Chondrocyte (in vitro differentiated cells): ENCODE data around the gene SLC2A4RG. TPM values are rescaled to one million over a fixed set of nuclear protein-coding genes. Genes with fewer than 3 reads are reported as not detected.

ENCODE experiments used
- DNase-seq: peaks from one replicate; pipeline ENCODE4 v3.0.0; 2021; ENCODE audit warnings: mixed read lengths, low spot score
- H3K27ac Mint-ChIP-seq: one replicate; pipeline ENCODE4 v1.8.0; 2021; ENCODE audit warnings: mild to moderate bottlenecking, moderate library complexity, mixed read lengths; ENCODE audit not compliant: unreplicated experiment
- H3K27me3 Mint-ChIP-seq: 2 replicates; pipeline ENCODE4 v1.8.0; 2021; ENCODE audit warnings: low read depth, mixed read lengths
- H3K36me3 Mint-ChIP-seq: 2 replicates; pipeline ENCODE4 v1.8.0; 2021; ENCODE audit warnings: low read depth, mixed read lengths
- H3K4me1 Mint-ChIP-seq: 2 replicates; pipeline ENCODE4 v1.8.0; 2021; ENCODE audit warnings: low read depth, mild to moderate bottlenecking, mixed read lengths
- H3K4me3 Mint-ChIP-seq: one replicate; pipeline ENCODE4 v1.8.0; 2021; ENCODE audit warnings: mild to moderate bottlenecking, moderate library complexity, mixed read lengths; ENCODE audit not compliant: unreplicated experiment
- H3K9me3 Mint-ChIP-seq: 2 replicates; pipeline ENCODE4 v1.8.0; 2021; ENCODE audit warnings: low read depth, mixed read lengths
- total RNA-seq: library from RNA; stranded (reverse); gene quantifications from 3 replicates; pipeline ENCODE4 v1.2.1, GENCODE V29; 2021
- TF ChIP-seq, protein P1 (sequence below): fragments of 200-600 bp; sonication (generic); IDR thresholded peaks from 2 replicates; pipeline ENCODE4 v1.5.0; 2021; ENCODE audit warnings: antibody characterized with exemption, mild to moderate bottlenecking, moderate library complexity

The SLC2A4RG gene
- total RNA-seq, 1 donor from 2014 or later = 101 TPM

DNA sequence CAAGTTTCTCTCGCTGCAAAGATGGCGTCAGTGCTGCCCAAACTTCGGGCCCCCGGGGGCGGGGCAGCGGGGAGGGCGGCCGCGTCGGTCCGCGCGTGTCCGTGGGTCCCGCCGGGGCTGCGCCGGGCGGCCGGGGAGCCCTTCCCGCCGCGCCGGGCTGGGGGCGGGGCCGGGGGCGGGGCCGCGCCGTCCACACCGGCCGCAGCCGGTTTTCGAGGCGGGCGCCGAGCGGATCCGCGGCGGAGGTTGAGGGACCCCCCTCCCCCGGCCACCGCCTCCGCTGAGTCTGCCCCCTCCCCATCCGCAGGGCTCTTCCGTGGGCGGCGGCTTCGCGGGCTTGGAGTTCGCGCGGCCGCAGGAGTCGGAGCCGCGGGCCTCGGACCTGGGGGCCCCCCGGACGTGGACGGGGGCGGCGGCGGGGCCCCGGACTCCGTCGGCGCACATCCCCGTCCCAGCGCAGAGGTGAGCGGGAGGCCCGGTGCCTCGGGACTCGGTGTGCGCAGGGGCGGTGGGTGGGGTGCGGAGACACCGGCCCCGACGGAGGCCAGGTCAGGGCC lies 572 bp downstream of the SLC2A4RG start:
- Mint-ChIP-seq H3K4me1 (peaks cover 3% of the 10 kb centered on the region), H3K9me3 (no peaks in the 10 kb centered on the region), H3K27me3 (no peaks in the 10 kb centered on the region), H3K36me3 (peaks cover 3% of the 10 kb centered on the region), H3K4me3 (peak overlapping the region; percentile 69), H3K27ac (peak overlapping the region; percentile 8)
- TF ChIP-seq, protein P1, sequence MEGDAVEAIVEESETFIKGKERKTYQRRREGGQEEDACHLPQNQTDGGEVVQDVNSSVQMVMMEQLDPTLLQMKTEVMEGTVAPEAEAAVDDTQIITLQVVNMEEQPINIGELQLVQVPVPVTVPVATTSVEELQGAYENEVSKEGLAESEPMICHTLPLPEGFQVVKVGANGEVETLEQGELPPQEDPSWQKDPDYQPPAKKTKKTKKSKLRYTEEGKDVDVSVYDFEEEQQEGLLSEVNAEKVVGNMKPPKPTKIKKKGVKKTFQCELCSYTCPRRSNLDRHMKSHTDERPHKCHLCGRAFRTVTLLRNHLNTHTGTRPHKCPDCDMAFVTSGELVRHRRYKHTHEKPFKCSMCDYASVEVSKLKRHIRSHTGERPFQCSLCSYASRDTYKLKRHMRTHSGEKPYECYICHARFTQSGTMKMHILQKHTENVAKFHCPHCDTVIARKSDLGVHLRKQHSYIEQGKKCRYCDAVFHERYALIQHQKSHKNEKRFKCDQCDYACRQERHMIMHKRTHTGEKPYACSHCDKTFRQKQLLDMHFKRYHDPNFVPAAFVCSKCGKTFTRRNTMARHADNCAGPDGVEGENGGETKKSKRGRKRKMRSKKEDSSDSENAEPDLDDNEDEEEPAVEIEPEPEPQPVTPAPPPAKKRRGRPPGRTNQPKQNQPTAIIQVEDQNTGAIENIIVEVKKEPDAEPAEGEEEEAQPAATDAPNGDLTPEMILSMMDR = no peak
- peak; percentile 60 for DNase-seq

DNA sequence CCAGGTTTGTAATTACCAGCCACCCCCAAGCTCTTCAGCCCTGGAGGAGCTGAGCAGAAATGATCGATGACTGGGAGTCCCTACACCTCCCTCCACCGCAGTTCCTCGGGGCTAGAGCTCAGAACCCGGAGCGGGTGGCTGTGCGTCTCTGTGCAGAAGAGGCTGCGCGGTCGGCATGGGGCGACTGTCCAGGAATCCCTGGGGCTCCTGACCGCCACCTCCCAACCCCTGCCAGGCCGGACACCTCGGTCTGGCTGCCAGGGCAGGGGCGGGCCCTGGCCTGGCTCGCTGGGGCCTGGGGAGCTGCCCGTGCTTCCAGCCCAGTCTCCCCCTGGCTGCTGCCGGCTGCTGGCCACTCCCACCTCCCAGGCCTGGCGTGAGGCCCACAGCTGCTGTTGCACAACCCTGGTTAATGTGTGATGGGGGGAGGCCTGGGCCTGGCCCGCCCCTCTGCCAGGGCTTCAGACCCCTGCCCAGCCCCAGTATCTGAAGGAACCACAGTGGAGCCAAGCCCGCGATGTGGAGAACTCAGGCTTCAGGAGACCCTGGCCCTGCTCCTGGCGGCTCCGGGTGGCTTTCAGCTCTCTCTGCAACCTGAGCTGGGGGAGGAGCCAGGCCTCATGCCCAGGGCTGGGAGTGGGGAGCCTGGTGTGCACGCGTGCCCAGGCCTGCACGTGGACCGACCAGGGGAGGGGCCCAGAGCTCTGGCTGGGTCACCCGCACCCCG lies 1.2 kb downstream of the SLC2A4RG start:
- peak overlapping the region; percentile 8 for H3K27ac Mint-ChIP-seq
- DNase-seq = peak; percentile 94
- peaks cover 3% of the 10 kb centered on the region for H3K4me1 Mint-ChIP-seq
- H3K9me3 Mint-ChIP-seq = no peaks in the 10 kb centered on the region
- TF ChIP-seq, protein P1 = peak; percentile 59
- no peaks in the 10 kb centered on the region for H3K27me3 Mint-ChIP-seq
- peaks cover 3% of the 10 kb centered on the region for H3K36me3 Mint-ChIP-seq
- peak overlapping the region; percentile 69 for H3K4me3 Mint-ChIP-seq

DNA sequence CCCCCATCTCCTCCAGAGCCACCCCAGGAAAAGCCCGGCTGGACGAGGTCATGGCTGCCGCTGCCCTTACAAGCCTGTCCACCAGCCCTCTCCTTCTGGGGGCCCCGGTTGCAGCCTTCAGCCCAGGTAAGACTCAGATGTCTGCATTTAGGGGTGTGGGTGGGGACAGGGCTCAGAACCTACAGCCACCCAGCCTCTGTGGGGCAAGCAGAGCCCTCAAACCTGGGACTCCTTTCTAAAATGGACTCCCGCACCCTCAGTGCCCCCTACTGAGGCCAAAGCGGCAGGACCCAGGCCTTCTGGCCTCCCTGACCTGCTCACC lies 1.7 kb downstream of the SLC2A4RG start:
- TF ChIP-seq, protein P1 = no peak
- H3K36me3 Mint-ChIP-seq = peaks cover 3% of the 10 kb centered on the region
- no peak overlapping the region for H3K27ac Mint-ChIP-seq
- no peak for DNase-seq
- H3K4me3 Mint-ChIP-seq = peak overlapping the region; percentile 69
- H3K27me3 Mint-ChIP-seq = no peaks in the 10 kb centered on the region
- no peaks in the 10 kb centered on the region for H3K9me3 Mint-ChIP-seq
- H3K4me1 Mint-ChIP-seq = no peaks in the 10 kb centered on the region

DNA sequence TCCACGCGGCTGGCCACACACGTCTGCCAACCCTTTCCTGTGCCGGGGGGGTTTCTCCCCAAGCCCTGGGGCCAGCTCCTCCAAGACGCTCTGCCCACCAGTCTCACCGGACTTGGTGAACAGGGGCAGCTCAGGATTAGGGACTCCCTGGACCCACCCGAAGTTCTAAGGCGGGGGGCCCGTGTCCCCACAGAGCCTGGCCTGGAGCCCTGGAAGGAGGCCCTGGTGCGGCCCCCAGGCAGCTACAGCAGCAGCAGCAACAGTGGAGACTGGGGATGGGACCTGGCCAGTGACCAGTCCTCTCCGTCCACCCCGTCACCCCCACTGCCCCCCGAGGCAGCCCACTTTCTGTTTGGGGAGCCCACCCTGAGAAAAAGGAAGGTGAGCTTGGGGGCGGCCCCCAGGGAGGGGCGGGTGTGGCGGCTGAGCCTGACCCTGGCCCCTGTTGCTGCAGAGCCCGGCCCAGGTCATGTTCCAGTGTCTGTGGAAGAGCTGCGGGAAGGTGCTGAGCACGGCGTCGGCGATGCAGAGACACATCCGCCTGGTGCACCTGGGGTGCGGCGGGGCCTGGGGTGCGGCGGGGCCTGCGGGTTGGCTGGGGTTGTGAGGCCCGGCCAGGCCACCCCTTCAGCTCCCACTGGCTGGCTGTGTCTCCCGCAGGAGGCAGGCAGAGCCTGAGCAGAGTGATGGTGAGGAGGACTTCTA lies 2.3 kb downstream of the SLC2A4RG start:
- Mint-ChIP-seq H3K9me3 (no peaks in the 10 kb centered on the region), H3K27me3 (no peaks in the 10 kb centered on the region), H3K4me1 (no peaks in the 10 kb centered on the region), H3K36me3 (peaks cover 3% of the 10 kb centered on the region), H3K27ac (no peak overlapping the region), H3K4me3 (peak overlapping the region; percentile 69)
- DNase-seq = peak; percentile 89
- TF ChIP-seq, protein P1 = no peak

DNA sequence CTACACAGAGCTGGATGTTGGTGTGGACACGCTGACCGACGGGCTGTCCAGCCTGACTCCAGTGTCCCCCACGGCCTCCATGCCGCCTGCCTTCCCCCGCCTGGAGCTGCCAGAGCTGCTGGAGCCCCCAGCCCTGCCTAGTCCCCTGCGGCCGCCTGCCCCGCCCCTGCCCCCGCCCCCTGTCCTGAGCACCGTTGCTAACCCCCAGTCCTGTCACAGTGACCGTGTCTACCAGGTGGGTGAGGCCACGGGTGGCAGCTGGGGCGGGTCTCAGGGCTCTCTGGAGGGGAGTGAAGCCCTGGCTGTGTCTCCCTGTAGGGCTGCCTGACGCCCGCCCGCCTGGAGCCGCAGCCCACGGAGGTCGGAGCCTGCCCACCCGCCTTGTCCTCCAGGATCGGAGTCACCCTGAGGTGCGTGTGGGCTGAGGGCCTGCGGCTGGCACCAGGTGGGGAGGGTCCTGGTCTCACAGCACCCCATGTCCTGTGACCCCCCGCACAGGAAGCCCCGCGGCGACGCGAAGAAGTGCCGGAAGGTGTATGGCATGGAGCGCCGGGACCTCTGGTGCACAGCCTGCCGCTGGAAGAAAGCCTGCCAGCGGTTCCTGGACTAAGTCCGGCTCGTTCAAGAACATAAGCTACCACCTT lies 2.9 kb downstream of the SLC2A4RG start:
- no peaks in the 10 kb centered on the region for H3K4me1 Mint-ChIP-seq
- no peaks in the 10 kb centered on the region for H3K9me3 Mint-ChIP-seq
- DNase-seq = peak; percentile 90
- no peak overlapping the region for H3K4me3 Mint-ChIP-seq
- no peak overlapping the region for H3K27ac Mint-ChIP-seq
- peaks cover 3% of the 10 kb centered on the region for H3K36me3 Mint-ChIP-seq
- H3K27me3 Mint-ChIP-seq = no peaks in the 10 kb centered on the region
- TF ChIP-seq, protein P1 = no peak
